RWPE2 (cell line): ENCODE measurements around the gene BTBD7.

Experiments
- ATAC-seq: fragments of 200-7000 bp; cut with Tn5 transposase; 3 replicates; pipeline ENCODE4 v1.9.1; 2021; ENCODE audit warnings: low read depth
- DNase-seq: peaks from one replicate; pipeline ENCODE4 v3.0.0-alpha.2; 2020; ENCODE audit warnings: low spot score
- H3K27ac ChIP-seq: fragments of 450-650 bp; 2 replicates; pipeline ENCODE4 v1.5.1; 2017; ENCODE audit warnings: mild to moderate bottlenecking; ENCODE audit not compliant: poor library complexity, severe bottlenecking
- H3K27me3 ChIP-seq: fragments of 250-450 bp; sonication (Bioruptor Pico); 2 replicates; pipeline ENCODE4 v1.5.1; 2021; ENCODE audit warnings: mild to moderate bottlenecking, moderate library complexity; ENCODE audit not compliant: insufficient read depth, poor library complexity, severe bottlenecking
- H3K36me3 ChIP-seq: fragments of 250-450 bp; sonication (Bioruptor Pico); 2 replicates; pipeline ENCODE4 v1.5.1; 2020; ENCODE audit warnings: low read depth, mild to moderate bottlenecking, moderate library complexity
- H3K4me1 ChIP-seq: fragments of 250-450 bp; sonication (Bioruptor Pico); 2 replicates; pipeline ENCODE4 v1.5.1; 2021; ENCODE audit warnings: mild to moderate bottlenecking, moderate library complexity; ENCODE audit not compliant: insufficient read depth, poor library complexity, severe bottlenecking
- H3K4me3 ChIP-seq: fragments of 250-450 bp; sonication (Bioruptor Pico); 2 replicates; pipeline ENCODE4 v1.5.1; 2021; ENCODE audit warnings: mild to moderate bottlenecking, moderate library complexity; ENCODE audit not compliant: severe bottlenecking
- H3K9me3 ChIP-seq: fragments of 250-450 bp; sonication (Bioruptor Pico); 2 replicates; pipeline ENCODE4 v1.5.1; 2021; ENCODE audit warnings: mild to moderate bottlenecking, moderate library complexity; ENCODE audit not compliant: severe bottlenecking
- CTCF ChIP-seq: fragments of 450-650 bp; IDR thresholded peaks from one replicate; pipeline ENCODE4 v1.5.1; 2017; ENCODE audit warnings: mild to moderate bottlenecking, moderate library complexity; ENCODE audit not compliant: poor library complexity, severe bottlenecking

The BTBD7 gene

DNA sequence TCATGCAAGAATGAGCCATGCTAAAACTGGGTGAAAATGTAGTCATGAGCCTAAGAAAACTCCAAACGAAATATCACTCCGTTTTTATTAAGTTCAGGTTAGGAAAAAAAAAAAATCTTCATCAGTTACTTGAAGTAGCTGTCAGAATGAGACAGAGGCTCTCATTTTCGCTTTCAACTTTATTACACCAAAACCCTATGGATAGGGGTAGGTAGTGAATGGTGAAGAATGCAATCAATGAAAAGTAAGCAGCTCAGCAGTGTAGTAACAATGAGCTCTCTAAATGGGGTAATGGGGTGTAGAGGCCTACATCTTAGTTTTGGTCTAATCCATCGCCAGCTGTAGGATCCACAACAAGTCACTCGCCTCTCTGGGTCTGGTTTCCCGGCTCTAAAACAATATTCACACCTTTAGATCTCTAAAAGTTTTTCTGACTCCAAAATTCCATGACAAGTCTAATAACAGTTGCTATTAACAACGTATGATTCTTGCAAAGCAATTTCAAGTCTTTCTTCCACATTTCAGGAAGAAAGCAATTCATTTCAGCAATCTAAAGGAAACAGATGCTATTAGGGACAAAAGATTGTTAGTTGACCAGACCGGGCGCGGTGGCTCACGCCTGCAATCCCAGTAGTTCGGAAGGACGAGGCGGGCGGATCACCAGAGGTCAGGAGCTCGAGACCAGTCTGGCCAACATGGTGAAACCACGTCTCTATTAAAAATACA, 1.7 kb downstream of the BTBD7 start:
- ATAC-seq (no peak), DNase-seq (no peak)
- Histone ChIP-seq H3K27ac (peak overlapping the region; percentile 82), H3K9me3 (no peaks in the 10 kb centered on the region), H3K27me3 (no peaks in the 10 kb centered on the region), H3K4me1 (peaks cover 26% of the 10 kb centered on the region), H3K4me3 (peak overlapping the region; percentile 97), H3K36me3 (peaks cover 7% of the 10 kb centered on the region; the same call in 1 of the 2 replicates)
- TF ChIP-seq CTCF = no peak

DNA sequence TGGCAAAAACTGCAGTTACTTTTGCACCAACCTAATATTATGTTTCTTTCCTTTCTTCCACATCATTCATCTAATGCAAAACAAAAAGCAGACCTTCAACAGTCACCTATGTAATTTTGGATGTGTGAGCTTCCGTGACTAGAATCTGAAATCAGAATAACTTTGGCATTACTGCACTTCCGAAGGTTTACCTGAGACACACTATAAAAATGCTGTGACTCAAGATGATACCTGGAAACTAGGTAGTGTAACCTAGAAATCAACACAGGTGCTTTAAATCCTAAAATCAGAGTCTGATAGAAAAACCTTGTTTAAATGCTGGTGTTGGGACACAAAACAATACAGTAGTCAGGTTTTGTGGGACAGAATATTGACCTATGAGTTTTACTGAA, 2.2 kb downstream of the BTBD7 start:
- Histone ChIP-seq H3K36me3 (peaks cover 8% of the 10 kb centered on the region; the same call in 1 of the 2 replicates), H3K9me3 (no peaks in the 10 kb centered on the region), H3K27me3 (no peaks in the 10 kb centered on the region), H3K4me1 (peaks cover 26% of the 10 kb centered on the region), H3K27ac (peak overlapping the region; percentile 82), H3K4me3 (peak overlapping the region; percentile 97)
- DNase-seq = no peak
- peak; percentile 58 for ATAC-seq
- no peak for TF ChIP-seq CTCF

- Histone ChIP-seq H3K4me1 (peaks cover 26% of the 10 kb centered on the region), H3K27me3 (no peaks in the 10 kb centered on the region), H3K36me3 (peaks cover 12% of the 10 kb centered on the region; the same call in 1 of the 2 replicates), H3K4me3 (peak overlapping the region; percentile 97), H3K27ac (peak overlapping the region; percentile 82), H3K9me3 (no peaks in the 10 kb centered on the region)
- DNase-seq (no peak), ATAC-seq (peak; percentile 9; the same call in 2 of the 3 replicates)
- no peak for TF ChIP-seq CTCF
These were observed 2.7 kb downstream of the BTBD7 start for GRCh38 chr14:93329965-93330608.

DNA sequence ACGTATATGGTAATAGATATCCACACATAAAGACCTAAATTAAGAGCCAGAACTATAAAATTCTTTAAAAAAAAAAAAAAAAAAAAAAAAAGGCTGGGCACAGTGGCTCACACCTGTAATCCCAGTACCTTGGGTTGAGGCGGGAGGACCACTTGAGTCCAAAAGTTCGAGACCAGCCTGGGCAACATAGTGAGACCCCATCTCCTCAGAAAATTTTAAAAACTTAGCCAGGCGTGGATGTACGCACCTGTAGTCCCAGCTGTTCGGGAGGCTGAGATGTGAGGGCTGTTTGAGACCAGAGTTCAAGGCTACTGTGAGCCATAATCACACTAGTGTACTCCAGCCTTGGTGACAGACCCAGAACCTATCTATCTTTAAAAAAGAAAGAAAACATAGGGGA, 4.3 kb downstream of the BTBD7 start:
- DNase-seq = no peak
- Histone ChIP-seq H3K27me3 (no peaks in the 10 kb centered on the region), H3K4me3 (no peak overlapping the region), H3K4me1 (peaks cover 21% of the 10 kb centered on the region), H3K9me3 (no peaks in the 10 kb centered on the region), H3K36me3 (peaks cover 21% of the 10 kb centered on the region), H3K27ac (no peak overlapping the region)
- no peak for TF ChIP-seq CTCF
- no peak for ATAC-seq

- peaks cover 19% of the 10 kb centered on the region for H3K4me1 ChIP-seq
- ATAC-seq (no peak), DNase-seq (no peak)
These were observed 6.6 kb downstream of the BTBD7 start for GRCh38 chr14:93326196-93326595.

More at GRCh38 chr14:93326196-93326595, 6.6 kb downstream of the BTBD7 start:
- no peaks in the 10 kb centered on the region for H3K27me3 ChIP-seq
- no peak overlapping the region for H3K27ac ChIP-seq
- TF ChIP-seq CTCF = no peak
- H3K4me3 ChIP-seq = no peak overlapping the region
- H3K36me3 ChIP-seq = peaks cover 29% of the 10 kb centered on the region
- no peaks in the 10 kb centered on the region for H3K9me3 ChIP-seq
